Embryonic facial prominence (tissue), 1 donor: ENCODE measurements around the gene ABCA13.

Experiments used
- DNase-seq: peaks from one replicate; pipeline ENCODE4 v3.0.0-alpha.2; 2016; ENCODE audit errors: extremely low spot score

The ABCA13 gene

DNA sequence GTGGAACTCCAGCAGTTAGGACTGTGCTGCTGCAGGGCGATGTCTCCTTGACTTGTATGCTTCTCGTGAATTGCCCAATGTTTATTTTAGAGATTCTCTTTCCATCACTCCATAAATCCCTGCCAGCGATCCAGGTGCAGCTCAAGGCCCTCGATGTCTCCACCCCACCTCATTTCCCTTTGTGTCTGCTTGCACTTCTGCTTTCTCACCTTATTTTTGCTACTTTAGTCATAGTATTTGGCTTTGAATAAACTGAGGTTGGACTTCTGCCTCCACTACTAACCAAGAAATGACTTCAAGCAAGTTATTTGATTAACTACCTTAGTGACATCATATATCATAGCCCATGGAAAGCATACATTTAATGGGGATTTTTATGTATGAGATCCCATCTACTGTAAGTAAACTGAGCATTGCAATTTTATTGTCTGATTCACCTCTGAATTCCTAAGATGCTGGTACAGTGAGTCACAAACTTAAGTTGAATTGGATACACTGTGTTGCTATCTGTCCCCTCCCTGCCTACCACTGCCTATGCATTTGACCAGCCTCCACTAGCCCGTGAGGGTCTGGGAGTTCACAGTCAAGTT is 255.8 kb downstream of the ABCA13 start:
- no peak for DNase-seq

GRCh38 chr7:48427671-48428070 is 256.4 kb downstream of the ABCA13 start:
- no peak for DNase-seq

GRCh38 chr7:48428091-48428684 is 256.9 kb downstream of the ABCA13 start:
- no peak for DNase-seq

- no peak for DNase-seq
Measured at GRCh38 chr7:48429117-48429516, 257.9 kb downstream of the ABCA13 start.

GRCh38 chr7:48438206-48438605 is 266.9 kb downstream of the ABCA13 start:
- no peak for DNase-seq

- no peak for DNase-seq
Measured at GRCh38 chr7:48441848-48442492, 270.7 kb downstream of the ABCA13 start.

GRCh38 chr7:48443051-48443450 is 271.8 kb downstream of the ABCA13 start:
- DNase-seq, result no peak

DNA sequence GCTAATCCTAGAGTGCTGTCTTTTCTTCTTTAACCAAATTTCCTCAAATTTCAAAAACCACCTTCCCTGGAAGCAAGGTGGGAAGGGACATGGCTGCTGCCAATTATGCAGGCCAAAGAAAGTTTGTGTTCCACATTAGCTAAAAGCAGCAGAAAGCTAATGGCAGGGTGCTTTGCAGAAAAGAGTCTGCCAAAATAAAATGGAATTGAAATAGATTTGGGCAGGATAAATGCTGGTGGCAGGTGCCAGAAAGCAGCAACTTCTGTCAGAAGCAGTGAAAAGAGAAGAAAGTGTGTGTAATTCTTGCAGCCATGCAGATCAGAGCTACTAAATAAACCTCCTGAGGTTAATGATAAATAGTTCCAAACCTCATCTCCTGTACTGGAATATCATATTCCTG is 275.5 kb downstream of the ABCA13 start:
- DNase-seq, result no peak

DNA sequence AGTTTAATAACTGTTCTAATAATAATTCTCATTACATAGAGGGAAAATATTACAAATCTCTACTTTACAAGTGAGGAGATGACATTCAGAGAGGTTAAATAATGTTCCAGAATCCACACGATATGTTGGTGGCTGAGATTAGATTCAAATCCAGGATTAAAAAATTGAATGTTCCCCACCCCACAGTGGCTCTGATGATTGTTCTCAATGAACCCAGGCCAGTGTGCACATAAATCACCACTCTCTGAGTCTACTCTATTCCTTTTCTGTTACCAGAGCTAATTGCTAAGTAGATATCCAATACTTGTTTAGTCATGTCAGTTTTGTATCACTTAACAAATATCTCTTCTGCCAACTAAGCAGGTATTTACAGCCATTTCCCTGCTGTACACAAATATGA is 281.0 kb downstream of the ABCA13 start:
- DNase-seq, result no peak

- DNase-seq, result no peak
Measured at GRCh38 chr7:48454750-48455192, 283.5 kb downstream of the ABCA13 start.

DNA sequence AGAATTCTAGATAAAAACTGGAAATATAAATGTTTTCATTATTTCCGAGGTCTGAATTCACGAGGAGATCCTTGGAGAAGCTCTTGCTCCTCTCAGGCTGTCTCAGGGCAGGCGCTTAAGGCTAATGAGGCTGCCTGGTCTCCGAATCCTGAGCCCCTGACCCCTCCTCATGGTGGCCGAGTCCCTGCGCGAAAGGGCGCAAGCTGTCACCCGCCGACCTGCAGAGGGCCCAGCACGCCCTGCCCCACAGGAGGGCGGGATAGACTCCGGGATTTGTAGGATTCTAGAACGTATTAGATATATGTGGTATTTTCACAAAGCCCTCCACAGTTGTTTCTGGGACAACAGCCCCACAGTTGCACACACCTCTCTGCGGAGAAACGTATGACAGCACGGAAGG is 284.1 kb downstream of the ABCA13 start:
- no peak for DNase-seq

DNA sequence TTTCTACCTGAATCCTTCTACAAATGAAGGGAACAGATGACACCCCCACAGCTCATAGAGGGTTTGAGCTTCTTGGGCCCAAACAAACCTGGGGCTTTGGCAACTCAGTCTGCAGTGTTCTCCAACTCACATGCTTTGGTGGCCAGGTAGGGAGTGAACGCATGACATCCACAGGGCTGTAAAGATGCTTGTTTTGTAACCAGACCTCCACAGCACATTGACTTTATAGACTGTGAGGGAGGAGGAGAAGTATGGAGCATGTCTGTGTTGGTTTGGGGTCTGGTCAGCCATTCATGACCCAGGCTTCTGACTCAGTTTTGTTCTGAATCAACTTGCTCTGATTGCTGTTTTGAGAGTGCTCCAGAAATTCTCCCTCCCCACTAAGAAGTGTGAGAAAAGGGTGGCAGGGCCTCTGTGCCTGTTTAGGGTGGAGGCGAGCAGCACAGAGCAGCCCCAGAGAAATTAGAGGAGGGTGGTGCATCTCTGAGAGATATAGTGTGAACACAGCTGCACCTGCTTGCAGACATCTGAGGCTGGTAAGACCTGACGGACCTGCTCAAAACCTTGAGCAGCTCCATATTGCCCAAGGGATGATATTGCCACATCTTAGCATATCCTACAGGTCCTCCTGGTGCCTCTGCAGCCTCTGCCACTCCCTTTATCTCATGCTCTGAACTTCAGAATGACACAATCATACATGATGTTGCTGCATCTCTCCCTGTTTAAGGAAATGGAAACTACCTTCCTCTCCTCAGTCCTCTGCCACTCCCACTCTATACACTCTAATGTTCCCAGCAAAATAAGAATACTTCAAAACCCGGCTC is 287.7 kb downstream of the ABCA13 start:
- DNase-seq, result no peak

DNA sequence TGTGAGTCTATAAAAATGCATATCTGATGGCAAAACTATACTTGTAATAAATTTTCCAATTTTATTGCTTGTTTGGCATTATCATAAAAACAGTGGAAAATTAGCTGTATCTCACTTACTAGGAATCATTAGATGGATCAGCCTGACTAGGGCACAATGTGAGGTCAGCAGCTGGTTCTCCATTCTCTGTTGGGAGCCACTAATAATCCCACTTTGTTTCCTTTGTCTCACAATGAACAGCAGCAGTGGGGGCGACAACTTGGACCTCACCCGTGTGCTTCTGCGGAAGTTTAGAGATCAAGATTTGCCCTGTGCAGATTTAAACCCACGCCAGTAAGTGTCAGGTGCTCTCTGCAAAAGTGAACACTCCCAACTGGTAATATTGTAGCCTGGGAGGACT is 295.5 kb downstream of the ABCA13 start:
- DNase-seq, result no peak

- DNase-seq, result no peak
Measured at GRCh38 chr7:48471196-48471595, 299.9 kb downstream of the ABCA13 start.

- DNase-seq, result no peak
Measured at GRCh38 chr7:48472640-48473039, 301.4 kb downstream of the ABCA13 start.

GRCh38 chr7:48473205-48473865 is 302.1 kb downstream of the ABCA13 start:
- no peak for DNase-seq

GRCh38 chr7:48481235-48481634 is 310.0 kb downstream of the ABCA13 start:
- DNase-seq, result no peak

GRCh38 chr7:48497521-48497920 is 326.3 kb downstream of the ABCA13 start:
- no peak for DNase-seq

GRCh38 chr7:48502021-48502420 is 330.8 kb downstream of the ABCA13 start:
- no peak for DNase-seq

DNA sequence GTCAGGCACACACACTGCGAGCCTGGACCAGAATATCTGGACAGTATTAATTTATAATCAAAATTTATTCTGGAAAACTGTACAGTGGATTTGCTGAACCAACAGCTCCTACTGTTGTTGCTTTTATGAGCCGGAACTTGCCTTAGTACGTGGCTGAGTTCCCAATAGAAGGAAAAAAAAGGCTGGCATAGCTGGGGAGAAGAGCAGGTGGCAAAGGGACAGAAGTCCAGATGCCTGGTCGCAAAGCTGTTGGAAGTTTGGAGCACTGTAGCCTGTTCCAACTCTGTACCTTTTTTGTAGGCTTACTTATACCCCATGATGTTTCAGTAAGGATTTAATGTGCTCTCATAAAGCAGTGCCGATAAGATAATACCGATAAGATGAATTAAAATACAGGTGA is 333.8 kb downstream of the ABCA13 start:
- no peak for DNase-seq

DNA sequence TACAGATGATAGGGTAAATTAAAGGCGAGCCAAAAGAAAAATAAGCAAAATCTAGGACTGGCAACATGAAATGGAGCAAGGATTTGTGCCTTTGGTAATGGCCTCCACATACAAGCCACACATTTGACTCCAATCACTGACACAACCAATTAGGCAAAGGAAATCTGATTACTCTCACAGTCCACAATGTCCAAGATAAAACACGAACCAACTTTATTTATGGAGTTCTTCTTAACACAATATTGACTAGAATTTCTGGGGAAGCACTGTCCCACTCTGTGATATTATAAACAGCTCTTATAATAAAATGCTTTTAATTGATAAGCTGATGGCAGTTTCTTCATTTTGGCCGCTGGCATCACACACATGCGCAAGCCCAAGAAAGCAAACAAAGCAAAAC is 334.2 kb downstream of the ABCA13 start:
- no peak for DNase-seq

- DNase-seq, result no peak
Measured at GRCh38 chr7:48506569-48506968, 335.3 kb downstream of the ABCA13 start.
